Measurements from ENCODE around the gene CFAP299.

- no peak for TF ChIP-seq YY1 (IDR thresholded peaks at IDR 0.05; ENCODE audit: insufficient read depth, insufficient read length)
- no peak for TF ChIP-seq ZNF274 (IDR thresholded peaks at IDR 0.05; ENCODE audit: low read depth, low read length)
- TF ChIP-seq SUZ12 (IDR thresholded peaks at IDR 0.05; ENCODE audit: extremely low read depth, insufficient read depth, insufficient read length): no peak
These were observed 58.4 kb downstream of the CFAP299 start for GRCh38 chr4:80393970-80394250.
